Osteocyte (in vitro differentiated cells): ENCODE results near the gene WASHC2C. TPM values are rescaled to one million over a fixed set of nuclear protein-coding genes. Genes with fewer than 3 reads are reported as not detected.
"Not testable (repeated sequence)": the region's sequence is repeated elsewhere in the genome, so short reads cannot be mapped to it uniquely, and the experiment has no call there.

Source experiments
- DNase-seq: peaks from one replicate; pipeline ENCODE4 v3.0.0; 2021; ENCODE audit warnings: mixed read lengths; ENCODE audit not compliant: unreplicated experiment; ENCODE audit errors: extremely low spot score
- H3K27ac Mint-ChIP-seq: one replicate; pipeline ENCODE4 v1.8.0; 2021; ENCODE audit warnings: mild to moderate bottlenecking, mixed read lengths; ENCODE audit not compliant: unreplicated experiment
- H3K27me3 Mint-ChIP-seq: one replicate; pipeline ENCODE4 v1.8.0; 2021; ENCODE audit warnings: mixed read lengths; ENCODE audit not compliant: unreplicated experiment
- H3K36me3 Mint-ChIP-seq: one replicate; pipeline ENCODE4 v1.8.0; 2021; ENCODE audit warnings: mixed read lengths; ENCODE audit not compliant: unreplicated experiment
- H3K4me1 Mint-ChIP-seq: one replicate; pipeline ENCODE4 v1.8.0; 2021; ENCODE audit warnings: mixed read lengths; ENCODE audit not compliant: unreplicated experiment
- H3K4me3 Mint-ChIP-seq: one replicate; pipeline ENCODE4 v1.8.0; 2021; ENCODE audit warnings: mild to moderate bottlenecking, moderate library complexity, mixed read lengths; ENCODE audit not compliant: unreplicated experiment
- H3K9me3 Mint-ChIP-seq: one replicate; pipeline ENCODE4 v1.8.0; 2021; ENCODE audit warnings: mixed read lengths; ENCODE audit not compliant: unreplicated experiment
- CTCF ChIP-seq: fragments of 200-600 bp; sonication (generic); IDR thresholded peaks from 2 replicates; pipeline ENCODE4 v1.5.0; 2021; ENCODE audit warnings: antibody characterized with exemption, mild to moderate bottlenecking, moderate library complexity
- total RNA-seq: library from RNA; stranded (reverse); gene quantifications from 2 replicates; pipeline ENCODE4 v1.2.1, GENCODE V29; 2021

The WASHC2C gene
- total RNA-seq, 1 donor from 2014 or later = 62.8 TPM

- not testable (repeated sequence) for H3K4me3 Mint-ChIP-seq, H3K9me3 Mint-ChIP-seq, H3K4me1 Mint-ChIP-seq, H3K27ac Mint-ChIP-seq, H3K27me3 Mint-ChIP-seq, H3K36me3 Mint-ChIP-seq, DNase-seq
- TF ChIP-seq CTCF = peak; percentile 38
Observed at GRCh38 chr10:45734867-45735266, 7.8 kb downstream of the WASHC2C start.

GRCh38 chr10:45741559-45741958 lies 14.5 kb downstream of the WASHC2C start:
- H3K27ac Mint-ChIP-seq, H3K9me3 Mint-ChIP-seq, H3K4me3 Mint-ChIP-seq, DNase-seq, H3K36me3 Mint-ChIP-seq, H3K27me3 Mint-ChIP-seq, H3K4me1 Mint-ChIP-seq: not testable (repeated sequence)

GRCh38 chr10:45742014-45742413 lies 14.9 kb downstream of the WASHC2C start:
- not testable (repeated sequence) for H3K36me3 Mint-ChIP-seq, H3K4me3 Mint-ChIP-seq, H3K27me3 Mint-ChIP-seq, DNase-seq, H3K27ac Mint-ChIP-seq, H3K4me1 Mint-ChIP-seq, H3K9me3 Mint-ChIP-seq

- H3K27me3 Mint-ChIP-seq, H3K9me3 Mint-ChIP-seq, H3K4me1 Mint-ChIP-seq, H3K4me3 Mint-ChIP-seq, H3K27ac Mint-ChIP-seq, DNase-seq: not testable (repeated sequence)
- H3K36me3 Mint-ChIP-seq = peaks cover 12% of the 10 kb centered on the region
Observed at GRCh38 chr10:45751141-45751540, 24.1 kb downstream of the WASHC2C start.

GRCh38 chr10:45752210-45752609 lies 25.1 kb downstream of the WASHC2C start:
- H3K36me3 Mint-ChIP-seq = peaks cover 10% of the 10 kb centered on the region
- H3K4me3 Mint-ChIP-seq, H3K27me3 Mint-ChIP-seq, DNase-seq, H3K4me1 Mint-ChIP-seq, H3K9me3 Mint-ChIP-seq, H3K27ac Mint-ChIP-seq: not testable (repeated sequence)

- DNase-seq, H3K27ac Mint-ChIP-seq, H3K4me1 Mint-ChIP-seq, H3K9me3 Mint-ChIP-seq, H3K4me3 Mint-ChIP-seq, H3K27me3 Mint-ChIP-seq: not testable (repeated sequence)
- H3K36me3 Mint-ChIP-seq = peaks cover 19% of the 10 kb centered on the region
Observed at GRCh38 chr10:45753979-45754495, 27.0 kb downstream of the WASHC2C start.

- not testable (repeated sequence) for H3K4me1 Mint-ChIP-seq
Observed at GRCh38 chr10:45755083-45755482, 28.0 kb downstream of the WASHC2C start.

GRCh38 chr10:45756065-45756464 lies 29.0 kb downstream of the WASHC2C start:
- not testable (repeated sequence) for H3K4me3 Mint-ChIP-seq, H3K4me1 Mint-ChIP-seq, H3K27ac Mint-ChIP-seq, H3K27me3 Mint-ChIP-seq, H3K9me3 Mint-ChIP-seq, DNase-seq
- peaks cover 19% of the 10 kb centered on the region for H3K36me3 Mint-ChIP-seq

More at GRCh38 chr10:45755083-45755482, 28.0 kb downstream of the WASHC2C start:
- H3K36me3 Mint-ChIP-seq = peaks cover 19% of the 10 kb centered on the region
- DNase-seq, H3K4me3 Mint-ChIP-seq, H3K9me3 Mint-ChIP-seq, H3K27ac Mint-ChIP-seq, H3K27me3 Mint-ChIP-seq: not testable (repeated sequence)

- DNase-seq = peak; percentile 84
- H3K36me3 Mint-ChIP-seq = peaks cover 21% of the 10 kb centered on the region
- not testable (repeated sequence) for H3K9me3 Mint-ChIP-seq, H3K27ac Mint-ChIP-seq, H3K4me3 Mint-ChIP-seq, H3K27me3 Mint-ChIP-seq, H3K4me1 Mint-ChIP-seq
Observed at GRCh38 chr10:45757661-45758396, 30.8 kb downstream of the WASHC2C start.

GRCh38 chr10:45761622-45762021 lies 34.6 kb downstream of the WASHC2C start:
- H3K36me3 Mint-ChIP-seq = peaks cover 13% of the 10 kb centered on the region
- H3K4me3 Mint-ChIP-seq, H3K27me3 Mint-ChIP-seq, H3K27ac Mint-ChIP-seq, DNase-seq, H3K9me3 Mint-ChIP-seq, H3K4me1 Mint-ChIP-seq: not testable (repeated sequence)

GRCh38 chr10:45763037-45763436 lies 36.0 kb downstream of the WASHC2C start:
- not testable (repeated sequence) for H3K4me3 Mint-ChIP-seq, H3K9me3 Mint-ChIP-seq, H3K4me1 Mint-ChIP-seq, H3K27me3 Mint-ChIP-seq, H3K27ac Mint-ChIP-seq, DNase-seq
- H3K36me3 Mint-ChIP-seq = peaks cover 10% of the 10 kb centered on the region
